H9 (cell line): Measurements from ENCODE around the gene CCBE1. TPM values are rescaled to one million over a fixed set of nuclear protein-coding genes. Genes with fewer than 3 reads are reported as not detected.

Source experiments
- DNase-seq: peaks from one replicate; pipeline ENCODE4 v3.0.0-alpha.2; 2017
- H2AFZ ChIP-seq: one replicate; pipeline ENCODE4 v1.6.1; 2013; ENCODE audit warnings: mild to moderate bottlenecking, low read length, control low read depth, moderate library complexity
- H2AK5ac ChIP-seq: 2 replicates; pipeline ENCODE4 v1.6.1; 2013; ENCODE audit warnings: low read length, control low read depth, mixed read lengths; ENCODE audit not compliant: insufficient read length
- H2BK120ac ChIP-seq: one replicate; pipeline ENCODE4 v1.6.1; 2013; ENCODE audit warnings: low read depth, mild to moderate bottlenecking, low read length, control low read depth, inconsistent platforms; ENCODE audit not compliant: poor library complexity, severe bottlenecking
- H2BK12ac ChIP-seq: 2 replicates; pipeline ENCODE4 v1.6.1; 2013; ENCODE audit warnings: low read length, control low read depth, mixed read lengths, low read depth; ENCODE audit not compliant: insufficient read length
- H2BK15ac ChIP-seq: 2 replicates; pipeline ENCODE4 v1.6.1; 2013; ENCODE audit warnings: low read depth, low read length, control low read depth
- H2BK20ac ChIP-seq: one replicate; pipeline ENCODE4 v1.6.1; 2013; ENCODE audit warnings: low read depth, mild to moderate bottlenecking, low read length, control low read depth, inconsistent platforms; ENCODE audit not compliant: poor library complexity, severe bottlenecking
- H2BK5ac ChIP-seq: 2 replicates; pipeline ENCODE4 v1.6.1; 2013; ENCODE audit warnings: low read length, control low read depth, mixed read lengths; ENCODE audit not compliant: insufficient read length
- H3K14ac ChIP-seq: 2 replicates; pipeline ENCODE4 v1.6.1; 2013; ENCODE audit warnings: low read length, control low read depth; ENCODE audit not compliant: insufficient read depth
- H3K18ac ChIP-seq: 2 replicates; pipeline ENCODE4 v1.6.1; 2013; ENCODE audit warnings: low read depth, mild to moderate bottlenecking, mixed read lengths, low read length, control low read depth; ENCODE audit not compliant: insufficient read length
- H3K23ac ChIP-seq: 2 replicates; pipeline ENCODE4 v1.6.1; 2013; ENCODE audit warnings: low read length, control low read depth, mixed read lengths, low read depth; ENCODE audit not compliant: insufficient read length
- H3K23me2 ChIP-seq: 2 replicates; pipeline ENCODE4 v1.6.1; 2013; ENCODE audit warnings: low read depth, mild to moderate bottlenecking, mixed read lengths, low read length, control low read depth; ENCODE audit not compliant: insufficient read length, poor library complexity, severe bottlenecking
- H3K27ac ChIP-seq: 2 replicates; pipeline ENCODE4 v1.5.1; 2013; ENCODE audit warnings: low read length, control low read depth, mixed read lengths, low read depth; ENCODE audit not compliant: insufficient read length
- H3K27me3 ChIP-seq: 2 replicates; pipeline ENCODE4 v1.6.1; 2013; ENCODE audit warnings: low read length, control low read depth, inconsistent platforms; ENCODE audit not compliant: insufficient read depth
- H3K4ac ChIP-seq: 2 replicates; pipeline ENCODE4 v1.6.1; 2013; ENCODE audit warnings: low read depth, mild to moderate bottlenecking, control low read depth, inconsistent platforms, low read length, moderate library complexity
- H3K4me1 ChIP-seq: 2 replicates; pipeline ENCODE4 v1.6.1; 2013; ENCODE audit warnings: low read length, control low read depth, inconsistent platforms; ENCODE audit not compliant: insufficient read depth
- H3K4me2 ChIP-seq: 2 replicates; pipeline ENCODE4 v1.6.1; 2013; ENCODE audit warnings: low read length, control low read depth, mixed read lengths; ENCODE audit not compliant: insufficient read length, insufficient read depth
- H3K56ac ChIP-seq: 2 replicates; pipeline ENCODE4 v1.6.1; 2013; ENCODE audit warnings: low read depth, mild to moderate bottlenecking, mixed read lengths, low read length, control low read depth; ENCODE audit not compliant: insufficient read length
- H3K79me1 ChIP-seq: 2 replicates; pipeline ENCODE4 v1.6.1; 2013; ENCODE audit warnings: low read depth, mild to moderate bottlenecking, moderate library complexity, low read length, control low read depth, inconsistent platforms; ENCODE audit not compliant: insufficient read depth, poor library complexity, severe bottlenecking
- H3K79me2 ChIP-seq: 2 replicates; pipeline ENCODE4 v1.6.1; 2013; ENCODE audit warnings: low read length, control low read depth, inconsistent platforms; ENCODE audit not compliant: insufficient read depth
- H3K9ac ChIP-seq: 2 replicates; pipeline ENCODE4 v1.6.1; 2013; ENCODE audit warnings: low read length, control low read depth, mixed read lengths; ENCODE audit not compliant: insufficient read length; ENCODE audit errors: extremely low read depth
- H3K9me3 ChIP-seq: one replicate; pipeline ENCODE4 v1.6.1; 2013; ENCODE audit warnings: low read depth, low read length, inconsistent platforms; ENCODE audit not compliant: control insufficient read depth
- H3T11ph ChIP-seq: one replicate; pipeline ENCODE4 v1.6.1; 2013; ENCODE audit warnings: mild to moderate bottlenecking, low read length, control low read depth, inconsistent platforms
- H4K20me1 ChIP-seq: one replicate; pipeline ENCODE4 v1.6.1; 2013; ENCODE audit not compliant: control insufficient read depth, insufficient read length, insufficient read depth
- H4K5ac ChIP-seq: 2 replicates; pipeline ENCODE4 v1.6.1; 2013; ENCODE audit warnings: low read depth, mild to moderate bottlenecking, mixed read lengths, low read length, control low read depth; ENCODE audit not compliant: insufficient read length
- H4K8ac ChIP-seq: replicated peaks from 2 replicates; pipeline ENCODE4 v1.6.1; 2013; ENCODE audit warnings: low read length, control low read depth, mixed read lengths, low read depth; ENCODE audit not compliant: insufficient read length
- H4K91ac ChIP-seq: 2 replicates; pipeline ENCODE4 v1.6.1; 2013; ENCODE audit warnings: low read depth, mild to moderate bottlenecking, moderate library complexity, mixed read lengths, low read length, control low read depth; ENCODE audit not compliant: insufficient read length
- H3K27ac Mint-ChIP-seq, 3 experiments: 2 replicates in 2 of 3; 3 replicates in 1 of 3; pipeline ENCODE4 v1.8.0; 2020 to 2021; ENCODE audit warnings: mixed read lengths in 3 of 3, mild to moderate bottlenecking in 1 of 3, moderate library complexity in 1 of 3
- H3K27me3 Mint-ChIP-seq: 2 replicates; pipeline ENCODE4 v1.8.0; 2021; ENCODE audit warnings: low read depth, mild to moderate bottlenecking, moderate library complexity, mixed read lengths
- H3K36me3 Mint-ChIP-seq, 3 experiments: 2 replicates in 2 of 3; 3 replicates in 1 of 3; pipeline ENCODE4 v1.8.0; 2020 to 2021; ENCODE audit warnings: low read depth in 3 of 3, mixed read lengths in 3 of 3; ENCODE audit not compliant: insufficient read depth in 1 of 3
- H3K4me1 Mint-ChIP-seq, 2 experiments: 2 replicates each; pipeline ENCODE4 v1.8.0; 2020; ENCODE audit warnings: mixed read lengths in 2 of 2
- H3K4me3 Mint-ChIP-seq, 2 experiments: 2 replicates in 1 of 2; 3 replicates in 1 of 2; pipeline ENCODE4 v1.8.0; 2020 to 2021; ENCODE audit warnings: mild to moderate bottlenecking in 2 of 2, mixed read lengths in 2 of 2, moderate library complexity in 1 of 2
- H3K9me3 Mint-ChIP-seq, 2 experiments: 2 replicates in 1 of 2; 3 replicates in 1 of 2; pipeline ENCODE4 v1.8.0; 2020; ENCODE audit warnings: mild to moderate bottlenecking in 2 of 2, mixed read lengths in 2 of 2, moderate library complexity in 1 of 2
- CTCF ChIP-seq: fragments of 200-600 bp; sonication (generic); conservative IDR thresholded peaks from 3 replicates; pipeline ENCODE4 v1.8.0; 2021; ENCODE audit warnings: antibody characterized with exemption, mild to moderate bottlenecking
- total RNA-seq: library from RNA; stranded (reverse); gene quantifications from 2 replicates; pipeline ENCODE4 v1.2.1, GENCODE V29; 2021

The CCBE1 gene
- total RNA-seq, 1 experiment from 2014 or later = 0.39 TPM

DNA sequence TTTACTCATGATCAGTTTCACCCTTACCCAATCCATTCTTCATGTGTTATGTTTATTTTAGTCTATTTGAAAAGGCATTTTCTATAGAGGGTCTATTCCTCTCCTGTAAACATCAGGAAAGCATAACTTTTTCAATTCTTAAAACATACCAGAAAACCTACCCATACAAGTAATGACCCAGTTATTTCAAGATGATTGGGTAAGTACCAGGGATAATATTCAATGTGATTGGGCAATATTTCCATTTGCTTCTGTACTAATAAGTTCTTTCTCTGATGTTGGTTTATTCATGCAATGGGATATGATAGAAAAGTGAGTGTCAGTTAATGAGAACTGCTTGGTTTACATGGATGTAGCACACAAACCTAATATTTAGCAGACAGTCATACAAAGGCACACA lies 87.6 kb downstream of the CCBE1 start:
- H2BK12ac ChIP-seq = no peak overlapping the region
- H3K23me2 ChIP-seq = no peaks in the 10 kb centered on the region
- no peak overlapping the region for H3K27ac ChIP-seq
- no peak for TF ChIP-seq CTCF
- H3K4me2 ChIP-seq = no peak overlapping the region
- no peak overlapping the region for H2BK5ac ChIP-seq
- no peak overlapping the region for H2BK120ac ChIP-seq
- no peaks in the 10 kb centered on the region for H3K9me3 Mint-ChIP-seq
- no peak overlapping the region for H3K9ac ChIP-seq
- H2AFZ ChIP-seq = no peak overlapping the region
- peaks cover 3% of the 10 kb centered on the region; the same call in 1 of the 2 replicates for H3K27me3 Mint-ChIP-seq
- H3K14ac ChIP-seq = no peak overlapping the region
- no peak overlapping the region for H4K5ac ChIP-seq
- H2AK5ac ChIP-seq = no peak overlapping the region
- H3K79me2 ChIP-seq = no peaks in the 10 kb centered on the region
- H3K9me3 ChIP-seq = no peaks in the 10 kb centered on the region
- peaks cover 0 to 5% of the 10 kb centered on the region in 2 experiments; a peak in 2 of 4 replicates for H3K4me1 Mint-ChIP-seq
- no peaks in the 10 kb centered on the region for H4K20me1 ChIP-seq
- no peak overlapping the region for H3K18ac ChIP-seq
- DNase-seq = no peak
- H3K36me3 Mint-ChIP-seq = no peaks in the 10 kb centered on the region
- no peak overlapping the region for H3K56ac ChIP-seq
- no peak overlapping the region for H2BK15ac ChIP-seq
- H3K27ac Mint-ChIP-seq = no peak overlapping the region
- H3K79me1 ChIP-seq = no peaks in the 10 kb centered on the region
- H4K8ac ChIP-seq = no peak overlapping the region
- no peak overlapping the region for H4K91ac ChIP-seq
- H3K4me1 ChIP-seq = peaks cover 2% of the 10 kb centered on the region; the same call in 1 of the 2 replicates
- H3T11ph ChIP-seq = no peak overlapping the region
- no peak overlapping the region for H3K23ac ChIP-seq
- no peak overlapping the region for H2BK20ac ChIP-seq
- H3K4me3 Mint-ChIP-seq = no peak overlapping the region
- H3K27me3 ChIP-seq = no peaks in the 10 kb centered on the region
- H3K4ac ChIP-seq = no peak overlapping the region
